ENCODE results near the gene NANOS2. TPM values are rescaled to one million over a fixed set of nuclear protein-coding genes. Genes with fewer than 3 reads are reported as not detected.

The NANOS2 gene
- total and polyA plus RNA-seq, 9 of the 15 experiments (the other 6 are each of a cell fraction or from before 2014, with no cell fraction given) = not detected

DNA sequence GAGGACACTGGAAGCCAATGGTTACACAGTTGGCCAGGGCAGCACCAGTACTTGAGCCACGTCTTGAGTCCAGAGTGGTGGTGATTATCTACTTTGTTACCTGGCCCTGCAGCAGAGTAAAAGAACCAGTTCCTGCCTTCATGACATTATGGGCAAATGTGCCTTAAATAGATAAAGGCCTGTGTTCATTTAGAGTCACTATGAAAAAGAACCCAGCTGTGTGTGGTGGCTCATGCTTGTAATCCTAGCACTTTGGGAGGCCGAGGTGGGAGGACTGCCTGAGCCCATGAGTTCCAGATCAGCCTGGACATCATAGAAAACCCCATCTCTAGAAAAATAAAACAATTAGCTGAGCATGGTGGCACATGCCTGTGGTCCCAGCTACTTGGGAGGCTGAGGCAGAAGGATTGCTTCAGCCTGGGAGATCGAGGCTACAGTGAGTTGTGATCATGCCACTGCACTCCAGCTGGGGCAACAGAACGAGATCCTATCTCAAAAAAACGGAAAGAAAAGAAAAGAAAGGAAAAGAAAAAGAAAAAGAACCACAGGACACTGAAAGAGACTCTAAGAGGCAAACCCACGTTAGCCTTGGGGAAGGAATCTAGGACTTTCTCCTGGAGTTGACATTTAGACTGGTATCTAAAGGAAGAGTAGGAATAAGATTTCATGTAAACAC lies 25.2 kb downstream of the NANOS2 start (continued):
- TF ChIP-seq POLR2A (conservative IDR thresholded peaks at IDR 0.05) = no peak
- no peak for TF ChIP-seq MTF1 (CRISPR knock-in tag; IDR thresholded peaks at IDR 0.05; ENCODE audit: borderline replicate concordance)
- TF ChIP-seq SAP30 (IDR thresholded peaks at IDR 0.05; ENCODE audit: borderline replicate concordance, insufficient read depth, low read depth, low read length, poor library complexity, severe bottlenecking) = no peak
- no peak for TF ChIP-seq TOE1 (IDR thresholded peaks at IDR 0.05; ENCODE audit: borderline replicate concordance)
- no peak for TF ChIP-seq TOE1 (CRISPR knock-in tag; IDR thresholded peaks at IDR 0.05; ENCODE audit: borderline replicate concordance, low read depth)
- TF ChIP-seq, protein P1, sequence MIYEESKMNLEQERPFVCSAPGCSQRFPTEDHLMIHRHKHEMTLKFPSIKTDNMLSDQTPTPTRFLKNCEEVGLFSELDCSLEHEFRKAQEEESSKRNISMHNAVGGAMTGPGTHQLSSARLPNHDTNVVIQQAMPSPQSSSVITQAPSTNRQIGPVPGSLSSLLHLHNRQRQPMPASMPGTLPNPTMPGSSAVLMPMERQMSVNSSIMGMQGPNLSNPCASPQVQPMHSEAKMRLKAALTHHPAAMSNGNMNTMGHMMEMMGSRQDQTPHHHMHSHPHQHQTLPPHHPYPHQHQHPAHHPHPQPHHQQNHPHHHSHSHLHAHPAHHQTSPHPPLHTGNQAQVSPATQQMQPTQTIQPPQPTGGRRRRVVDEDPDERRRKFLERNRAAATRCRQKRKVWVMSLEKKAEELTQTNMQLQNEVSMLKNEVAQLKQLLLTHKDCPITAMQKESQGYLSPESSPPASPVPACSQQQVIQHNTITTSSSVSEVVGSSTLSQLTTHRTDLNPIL (CRISPR knock-in tag; IDR thresholded peaks at IDR 0.05) = no peak
- no peak for TF ChIP-seq ZNF551 (CRISPR knock-in tag; IDR thresholded peaks at IDR 0.05)
- TF ChIP-seq, protein P2, sequence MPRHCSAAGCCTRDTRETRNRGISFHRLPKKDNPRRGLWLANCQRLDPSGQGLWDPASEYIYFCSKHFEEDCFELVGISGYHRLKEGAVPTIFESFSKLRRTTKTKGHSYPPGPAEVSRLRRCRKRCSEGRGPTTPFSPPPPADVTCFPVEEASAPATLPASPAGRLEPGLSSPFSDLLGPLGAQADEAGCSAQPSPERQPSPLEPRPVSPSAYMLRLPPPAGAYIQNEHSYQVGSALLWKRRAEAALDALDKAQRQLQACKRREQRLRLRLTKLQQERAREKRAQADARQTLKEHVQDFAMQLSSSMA (CRISPR knock-in tag; IDR thresholded peaks at IDR 0.05) = no peak
- TF ChIP-seq MED1 (CRISPR knock-in tag; IDR thresholded peaks at IDR 0.05; ENCODE audit: borderline replicate concordance) = no peak
- TF ChIP-seq SMARCA5 (IDR thresholded peaks at IDR 0.05) = no peak; the same call in 1 of the 2 replicates
- TF ChIP-seq SOX6 (IDR thresholded peaks at IDR 0.05) = 0 out of 2 replicates have a peak, but pooled peaks have one; percentile 14
- TF ChIP-seq FOSL1 (tag; conservative IDR thresholded peaks at IDR 0.05) = no peak
- TF ChIP-seq HNRNPH1 (optimal IDR thresholded peaks at IDR 0.05; ENCODE audit: low read depth, low read length) = no peak
- TF ChIP-seq RBM22 (IDR thresholded peaks at IDR 0.05; ENCODE audit: low read depth, low read length, poor library complexity, severe bottlenecking) = no peak
- TF ChIP-seq ZBTB17 (CRISPR knock-in tag; IDR thresholded peaks at IDR 0.05) = no peak
- TF ChIP-seq KLF13 (tag; IDR thresholded peaks at IDR 0.05; ENCODE audit: borderline replicate concordance, low read depth) = no peak
- no peak for TF ChIP-seq FOXK2 (conservative IDR thresholded peaks at IDR 0.05 in 1 of 2, IDR thresholded peaks at IDR 0.05 in 1 of 2; ENCODE audit: low read depth in 2 of 2)
- TF ChIP-seq CBX5 (IDR thresholded peaks at IDR 0.05; ENCODE audit: borderline replicate concordance, low read depth) = no peak
- TF ChIP-seq NCOA4 (IDR thresholded peaks at IDR 0.05; ENCODE audit: partially characterized antibody) = no peak
- TF ChIP-seq ZNF316 (IDR thresholded peaks at IDR 0.05) = no peak
- TF ChIP-seq ZNF12 (CRISPR knock-in tag; IDR thresholded peaks at IDR 0.05) = no peak
- TF ChIP-seq RBM17 (IDR thresholded peaks at IDR 0.05; ENCODE audit: borderline replicate concordance, low read depth, low read length) = no peak
- no peak for TF ChIP-seq ILF3 (IDR thresholded peaks at IDR 0.05; ENCODE audit: borderline replicate concordance)
- TF ChIP-seq ZFP91 (CRISPR knock-in tag; IDR thresholded peaks at IDR 0.05) = no peak
- no peak for TF ChIP-seq EGR1 (conservative IDR thresholded peaks at IDR 0.05)
- peak; percentile 90 for TF ChIP-seq CBFA2T3 (IDR thresholded peaks at IDR 0.05)
- no peak for TF ChIP-seq CREBBP (IDR thresholded peaks at IDR 0.05; ENCODE audit: low read depth, low read length)
- TF ChIP-seq IRF2 (CRISPR knock-in tag; IDR thresholded peaks at IDR 0.05) = no peak
- TF ChIP-seq CSDE1 (IDR thresholded peaks at IDR 0.05) = no peak

Measured in K562 (cell line).